BJ (cell line): ENCODE results near the gene SRP9. TPM values are rescaled to one million over a fixed set of nuclear protein-coding genes. Genes with fewer than 3 reads are reported as not detected.

Experiments used
- CTCF ChIA-PET: fragments of 350-600 bp; formaldehyde crosslinking; extraction: SDS; loops from one replicate; lab custom pipeline; 2021; ENCODE audit warnings: antibody characterized with exemption, inconsistent platforms; lab: Yijun Ruan, JAX
- POLR2A ChIA-PET: fragments of 300-600 bp; sonication (Branson Sonifier 250); formaldehyde crosslinking; extraction: SDS; loops from one replicate; lab custom pipeline; 2021; ENCODE audit warnings: antibody characterized with exemption; lab: Charles Lee
- DNase-seq: peaks from one replicate; pipeline ENCODE4 v3.0.0-alpha.2; 2011; ENCODE audit warnings: low read depth
- H3K27me3 ChIP-seq: 2 replicates; pipeline ENCODE4 v1.6.0; 2011; ENCODE audit warnings: low read length; ENCODE audit not compliant: control insufficient read depth, insufficient read depth
- H3K36me3 ChIP-seq: 2 replicates; pipeline ENCODE4 v1.5.1; 2011; ENCODE audit warnings: low read length; ENCODE audit not compliant: control insufficient read depth, insufficient read depth
- H3K4me3 ChIP-seq: 2 replicates; pipeline ENCODE4 v1.5.1; 2011; ENCODE audit warnings: low read depth, mild to moderate bottlenecking, control low read depth, low read length
- CTCF ChIP-seq: IDR thresholded peaks from 2 replicates; pipeline ENCODE4 v1.5.1; 2011; ENCODE audit warnings: low read depth, mild to moderate bottlenecking, control low read depth, inconsistent platforms, low read length, moderate library complexity; ENCODE audit not compliant: insufficient read depth
- polyA plus RNA-seq: library from polyadenylated mRNA; depleted of rRNA; stranded (reverse); fragments of >200 nt; gene quantifications from 2 replicates; pipeline ENCODE4 v1.2.3, GENCODE V29; 2011

The SRP9 gene
- polyA plus RNA-seq, 1 experiment, result 250 TPM

- no peak overlapping the region for H3K4me3 ChIP-seq
- CTCF ChIA-PET, result interaction anchor here (0.9 to 10.5 kb wide), 11 partner anchors 9 to 290 kb away, joined by 3 to 231 read pairs (median 4); partner anchors contain the start of genes ENAH, SRP9 and TMEM63A
Observed at GRCh38 chr1:225767634-225768540, 9.7 kb upstream of the SRP9 start.

DNA sequence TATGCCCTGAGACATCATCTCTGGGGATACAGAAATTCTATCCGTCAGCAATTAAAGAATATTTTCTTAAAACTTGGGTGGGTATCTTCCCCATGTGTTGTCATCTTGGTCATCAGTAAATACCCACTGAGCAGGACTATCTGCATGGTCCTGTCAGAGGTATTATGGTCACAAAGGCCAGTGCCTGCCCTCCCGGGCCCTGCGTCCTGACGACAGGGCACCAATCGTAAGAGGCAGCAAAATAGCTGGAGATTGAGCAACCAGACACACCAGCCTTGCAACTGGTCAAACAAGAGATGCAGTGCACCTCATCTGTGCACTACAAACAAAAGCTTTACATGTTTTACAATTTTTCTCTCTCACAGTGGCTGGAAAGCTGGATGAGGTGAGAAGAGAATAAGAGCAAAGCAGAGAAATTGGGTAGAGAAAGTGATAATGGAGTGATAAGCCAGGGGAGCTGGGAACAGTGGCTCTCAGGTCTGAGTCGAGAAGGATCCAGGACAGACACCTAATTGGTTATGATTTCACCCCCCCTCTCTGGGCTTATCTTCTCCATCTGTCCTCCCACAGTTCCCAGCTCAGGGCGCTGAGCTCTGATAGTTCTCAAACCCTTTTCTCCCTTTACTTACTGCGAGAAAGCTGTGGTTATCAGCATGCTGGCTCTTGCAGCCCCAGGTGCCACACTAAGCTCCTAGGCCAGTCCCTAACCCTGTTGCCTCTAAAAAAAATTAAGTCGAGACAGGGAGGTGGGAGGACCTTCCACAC lies 8.8 kb upstream of the SRP9 start:
- Histone ChIP-seq H3K4me3 (no peak overlapping the region), H3K27me3 (no peaks in the 10 kb centered on the region), H3K36me3 (no peaks in the 10 kb centered on the region)
- DNase-seq, result no peak
- TF ChIP-seq CTCF, result no peak
- CTCF ChIA-PET, result interaction anchor here (0.8 to 10.5 kb wide), 14 partner anchors 9 to 291 kb away, joined by 3 to 231 read pairs (median 3); partner anchors contain the start of genes ENAH, PYCR2 and SRP9
- POLR2A ChIA-PET, result no interaction called here

More at GRCh38 chr1:225767634-225768540, 9.7 kb upstream of the SRP9 start:
- Histone ChIP-seq H3K27me3 (no peaks in the 10 kb centered on the region), H3K36me3 (no peaks in the 10 kb centered on the region)
- no peak for DNase-seq
- POLR2A ChIA-PET, result interaction anchor here (0.6 kb wide), 5 partner anchors 67 to 340 kb away, joined by 3 to 7 read pairs (median 5); partner anchors contain the start of gene LBR
- no peak for TF ChIP-seq CTCF

GRCh38 chr1:225769687-225770086 lies 7.9 kb upstream of the SRP9 start:
- no peak for DNase-seq
- Histone ChIP-seq H3K27me3 (no peaks in the 10 kb centered on the region), H3K36me3 (no peaks in the 10 kb centered on the region), H3K4me3 (no peak overlapping the region)
- no peak for TF ChIP-seq CTCF
- CTCF ChIA-PET, result interaction anchor here (0.7 to 10.5 kb wide), 10 partner anchors 8 to 292 kb away, joined by 3 to 231 read pairs (median 3); partner anchors contain the start of genes PYCR2 and SRP9
- POLR2A ChIA-PET, result interaction anchor here (0.7 kb wide), 1 partner anchor 287 kb away, joined by 4 read pairs; no protein-coding TSS in a partner anchor

DNA sequence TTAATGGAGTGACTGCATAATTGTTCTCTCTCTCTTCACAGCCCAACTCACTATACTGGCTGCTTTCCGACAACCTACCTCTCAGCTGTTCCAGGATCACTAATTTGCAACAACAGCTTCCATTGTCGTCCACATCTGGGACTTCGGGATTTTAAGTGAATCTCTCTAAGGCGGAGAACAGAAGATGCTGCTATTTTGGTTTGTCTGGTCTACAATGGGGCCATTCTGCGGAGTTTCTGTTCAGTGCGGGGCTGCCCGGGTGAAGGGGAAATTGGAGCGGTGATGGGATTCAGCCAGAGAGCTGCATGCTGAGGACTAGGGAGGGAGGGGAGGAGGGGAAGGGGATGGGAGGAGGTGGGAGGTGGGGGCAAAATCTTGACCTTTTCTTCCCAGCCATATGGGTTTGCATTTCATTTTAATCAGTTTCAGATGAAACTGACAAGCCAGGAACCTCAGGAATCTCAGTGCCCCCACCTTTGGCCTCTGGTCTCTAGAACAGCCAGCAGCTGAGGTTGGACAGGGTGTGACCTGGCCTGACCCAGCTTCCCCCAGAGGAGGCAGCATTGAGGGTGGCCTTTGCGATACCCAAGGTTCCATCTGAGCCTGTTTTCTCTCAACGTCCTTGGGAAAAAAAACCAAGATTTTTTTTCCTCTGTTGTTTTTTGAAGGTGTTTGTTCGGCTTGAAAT lies 6.9 kb upstream of the SRP9 start:
- no peaks in the 10 kb centered on the region for H3K36me3 ChIP-seq
- CTCF ChIA-PET, result interaction anchor here (0.7 to 10.5 kb wide), 11 partner anchors 9 to 293 kb away, joined by 3 to 231 read pairs (median 3); no protein-coding TSS in a partner anchor
- no peak overlapping the region for H3K4me3 ChIP-seq
- no peak for TF ChIP-seq CTCF
- H3K27me3 ChIP-seq, result no peaks in the 10 kb centered on the region
- POLR2A ChIA-PET, result no interaction called here
- no peak for DNase-seq
